ENCODE data around the gene CHRD. TPM values are rescaled to one million over a fixed set of nuclear protein-coding genes. Genes with fewer than 3 reads are reported as not detected.

The CHRD gene
- total and polyA plus RNA-seq, 7 donors: 0.23 to 16.3 (median 5.7) TPM

DNA sequence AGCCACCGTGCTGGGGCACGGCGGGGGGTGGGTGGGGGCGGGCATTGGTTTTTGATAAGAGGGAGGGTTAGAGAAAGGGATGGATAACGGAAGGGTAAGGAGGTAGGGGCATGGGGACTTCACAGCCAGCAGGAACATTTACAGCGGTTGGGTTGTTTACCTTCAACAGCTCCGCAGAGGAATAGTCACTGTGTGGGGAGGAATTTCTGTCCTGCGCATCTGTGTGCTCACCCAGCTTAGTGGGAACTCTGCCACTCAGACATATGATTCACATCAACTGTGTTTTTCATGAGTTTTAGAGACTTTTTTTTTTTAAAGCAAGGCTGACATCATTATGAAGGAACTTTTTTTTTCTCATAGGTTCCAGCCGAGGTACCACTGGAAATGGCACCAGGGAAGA lies 19.6 kb downstream of the CHRD start:
- Histone ChIP-seq H3K27ac (no peak overlapping the region), H3K4me3 (no peak overlapping the region), H3K4me1 (no peaks in the 10 kb centered on the region), H3K27me3 (peaks cover 0 to 13% (median 3%) of the 10 kb centered on the region in 3 donors), H3K36me3 (no peaks in the 10 kb centered on the region), H3K9me3 (no peaks in the 10 kb centered on the region)
- intact Hi-C loops (cut with DNase I): no loop called here
- WGBS, 2 donors: 14 to 34% methylated on average over 9 of the region's 9 CpGs
- TF ChIP-seq EP300 (IDR thresholded peaks at IDR 0.05): no peak
- TF ChIP-seq, protein P1, sequence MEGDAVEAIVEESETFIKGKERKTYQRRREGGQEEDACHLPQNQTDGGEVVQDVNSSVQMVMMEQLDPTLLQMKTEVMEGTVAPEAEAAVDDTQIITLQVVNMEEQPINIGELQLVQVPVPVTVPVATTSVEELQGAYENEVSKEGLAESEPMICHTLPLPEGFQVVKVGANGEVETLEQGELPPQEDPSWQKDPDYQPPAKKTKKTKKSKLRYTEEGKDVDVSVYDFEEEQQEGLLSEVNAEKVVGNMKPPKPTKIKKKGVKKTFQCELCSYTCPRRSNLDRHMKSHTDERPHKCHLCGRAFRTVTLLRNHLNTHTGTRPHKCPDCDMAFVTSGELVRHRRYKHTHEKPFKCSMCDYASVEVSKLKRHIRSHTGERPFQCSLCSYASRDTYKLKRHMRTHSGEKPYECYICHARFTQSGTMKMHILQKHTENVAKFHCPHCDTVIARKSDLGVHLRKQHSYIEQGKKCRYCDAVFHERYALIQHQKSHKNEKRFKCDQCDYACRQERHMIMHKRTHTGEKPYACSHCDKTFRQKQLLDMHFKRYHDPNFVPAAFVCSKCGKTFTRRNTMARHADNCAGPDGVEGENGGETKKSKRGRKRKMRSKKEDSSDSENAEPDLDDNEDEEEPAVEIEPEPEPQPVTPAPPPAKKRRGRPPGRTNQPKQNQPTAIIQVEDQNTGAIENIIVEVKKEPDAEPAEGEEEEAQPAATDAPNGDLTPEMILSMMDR (IDR thresholded peaks at IDR 0.05): no peak
- peak in 3 of 4 donors; percentile 10 to 31 (median 19) for TF ChIP-seq POLR2AphosphoS5 (IDR thresholded peaks at IDR 0.05)
- no peak for TF ChIP-seq POLR2A (IDR thresholded peaks at IDR 0.05)
- DNase-seq: peak; percentile 83

GRCh38 chr3:184405075-184406030 lies 25.5 kb downstream of the CHRD start:
- Histone ChIP-seq H3K4me3 (no peak overlapping the region), H3K4me1 (no peaks in the 10 kb centered on the region), H3K27me3 (peaks cover 0 to 13% (median 3%) of the 10 kb centered on the region in 3 donors), H3K36me3 (no peaks in the 10 kb centered on the region), H3K27ac (no peak overlapping the region), H3K9me3 (no peaks in the 10 kb centered on the region)
- DNase-seq: peak; percentile 19
- TF ChIP-seq, protein P1 (IDR thresholded peaks at IDR 0.05): no peak
- TF ChIP-seq POLR2A (IDR thresholded peaks at IDR 0.05) (no peak), EP300 (IDR thresholded peaks at IDR 0.05) (no peak), POLR2AphosphoS5 (IDR thresholded peaks at IDR 0.05) (no peak)
- intact Hi-C loops (cut with DNase I): no loop called here
- 81 to 82% methylated on average over 20 of the region's 20 CpGs for WGBS, 2 donors

- Histone ChIP-seq H3K27me3 (no peaks in the 10 kb centered on the region), H3K27ac (no peak overlapping the region), H3K4me3 (no peak overlapping the region), H3K9me3 (no peaks in the 10 kb centered on the region), H3K36me3 (no peaks in the 10 kb centered on the region), H3K4me1 (no peaks in the 10 kb centered on the region)
- TF ChIP-seq POLR2AphosphoS5 (IDR thresholded peaks at IDR 0.05): no peak
- no peak for DNase-seq
- 92% methylated on average over 8 of the region's 8 CpGs for WGBS, 2 donors
- intact Hi-C loops (cut with DNase I): no loop called here
These were observed 29.6 kb downstream of the CHRD start for GRCh38 chr3:184409331-184409926.

- intact Hi-C loops (cut with DNase I): no loop called here
- Histone ChIP-seq H3K4me1 (no peaks in the 10 kb centered on the region), H3K27ac (no peak overlapping the region), H3K9me3 (no peaks in the 10 kb centered on the region), H3K4me3 (no peak overlapping the region), H3K27me3 (no peaks in the 10 kb centered on the region), H3K36me3 (no peaks in the 10 kb centered on the region)
- TF ChIP-seq POLR2AphosphoS5 (IDR thresholded peaks at IDR 0.05) (no peak), EP300 (IDR thresholded peaks at IDR 0.05) (no peak)
- WGBS, 2 donors: 67 to 75% methylated on average over 12 of the region's 12 CpGs
- no peak for DNase-seq
These were observed 30.2 kb downstream of the CHRD start for GRCh38 chr3:184409946-184410500.

GRCh38 chr3:184414418-184415202 lies 34.8 kb downstream of the CHRD start:
- TF ChIP-seq POLR2AphosphoS5 (IDR thresholded peaks at IDR 0.05): no peak
- intact Hi-C loops (cut with DNase I): loop anchor here (5.0 kb wide), 1 partner anchor 128 kb away; no protein-coding TSS in a partner anchor
- WGBS, 2 donors: 80 to 89% methylated on average over 16 of the region's 16 CpGs

More at GRCh38 chr3:184414418-184415202, 34.8 kb downstream of the CHRD start:
- H3K4me1 ChIP-seq: no peaks in the 10 kb centered on the region
- DNase-seq: no peak
- H3K36me3 ChIP-seq: no peaks in the 10 kb centered on the region
- no peak overlapping the region for H3K4me3 ChIP-seq
- no peaks in the 10 kb centered on the region for H3K9me3 ChIP-seq
- H3K27me3 ChIP-seq: no peaks in the 10 kb centered on the region
- H3K27ac ChIP-seq: no peak overlapping the region
